Peyer's patch (tissue), 4 donors: ENCODE data around the gene MOSMO.

ENCODE experiments used
- CTCF ChIP-seq, 6 experiments: fragments of 450-650 bp in 4 of 6; fragments of 200-600 bp in 2 of 6; sonication (generic) in 1 of 6; IDR thresholded peaks; one replicate each; pipeline ENCODE4 v1.5.1; 2017 to 2019; ENCODE audit warnings: antibody characterized with exemption in 6 of 6, mild to moderate bottlenecking in 3 of 6, moderate library complexity in 1 of 6
- POLR2A ChIP-seq, 2 donors: fragments of 450-650 bp; IDR thresholded peaks; one replicate each; pipeline ENCODE4 v1.5.1; 2017; ENCODE audit warnings: antibody characterized with exemption in 2 of 2, mild to moderate bottlenecking in 2 of 2, moderate library complexity in 2 of 2

- TF ChIP-seq CTCF (IDR thresholded peaks at IDR 0.05) (no peak), POLR2A (IDR thresholded peaks at IDR 0.05) (no peak)
These were observed 21.7 kb downstream of the MOSMO start for GRCh38 chr16:22029632-22030031.
